ENCODE results near the gene ARHGAP20.

DNA sequence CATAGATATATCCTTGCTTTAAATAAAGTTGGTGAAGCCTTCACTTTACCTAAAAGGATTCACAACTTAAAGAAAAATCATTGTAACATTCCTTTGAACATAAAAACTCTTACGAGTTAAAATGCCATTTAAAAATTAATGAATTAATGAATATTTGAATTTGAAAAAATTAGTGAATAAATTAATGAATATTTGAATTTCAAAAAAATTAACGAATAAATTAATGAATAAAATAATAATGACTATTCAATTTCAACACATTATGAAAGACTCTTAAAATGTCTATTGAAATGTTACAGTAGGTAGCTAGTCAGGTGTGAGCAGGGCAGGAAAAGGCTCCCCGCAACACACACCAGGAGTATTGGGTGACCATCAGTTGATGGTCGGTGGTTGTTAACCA is 22.9 kb downstream of the ARHGAP20 start:
- TF ChIP-seq, protein P1, sequence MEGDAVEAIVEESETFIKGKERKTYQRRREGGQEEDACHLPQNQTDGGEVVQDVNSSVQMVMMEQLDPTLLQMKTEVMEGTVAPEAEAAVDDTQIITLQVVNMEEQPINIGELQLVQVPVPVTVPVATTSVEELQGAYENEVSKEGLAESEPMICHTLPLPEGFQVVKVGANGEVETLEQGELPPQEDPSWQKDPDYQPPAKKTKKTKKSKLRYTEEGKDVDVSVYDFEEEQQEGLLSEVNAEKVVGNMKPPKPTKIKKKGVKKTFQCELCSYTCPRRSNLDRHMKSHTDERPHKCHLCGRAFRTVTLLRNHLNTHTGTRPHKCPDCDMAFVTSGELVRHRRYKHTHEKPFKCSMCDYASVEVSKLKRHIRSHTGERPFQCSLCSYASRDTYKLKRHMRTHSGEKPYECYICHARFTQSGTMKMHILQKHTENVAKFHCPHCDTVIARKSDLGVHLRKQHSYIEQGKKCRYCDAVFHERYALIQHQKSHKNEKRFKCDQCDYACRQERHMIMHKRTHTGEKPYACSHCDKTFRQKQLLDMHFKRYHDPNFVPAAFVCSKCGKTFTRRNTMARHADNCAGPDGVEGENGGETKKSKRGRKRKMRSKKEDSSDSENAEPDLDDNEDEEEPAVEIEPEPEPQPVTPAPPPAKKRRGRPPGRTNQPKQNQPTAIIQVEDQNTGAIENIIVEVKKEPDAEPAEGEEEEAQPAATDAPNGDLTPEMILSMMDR (IDR thresholded peaks at IDR 0.05), result no peak
- TF ChIP-seq POLR2AphosphoS5 (IDR thresholded peaks at IDR 0.05), result no peak

Measured in esophagus muscularis mucosa (tissue), 3 donors.